Measurements from ENCODE around the gene LRMDA.

Gene LRMDA

DNA sequence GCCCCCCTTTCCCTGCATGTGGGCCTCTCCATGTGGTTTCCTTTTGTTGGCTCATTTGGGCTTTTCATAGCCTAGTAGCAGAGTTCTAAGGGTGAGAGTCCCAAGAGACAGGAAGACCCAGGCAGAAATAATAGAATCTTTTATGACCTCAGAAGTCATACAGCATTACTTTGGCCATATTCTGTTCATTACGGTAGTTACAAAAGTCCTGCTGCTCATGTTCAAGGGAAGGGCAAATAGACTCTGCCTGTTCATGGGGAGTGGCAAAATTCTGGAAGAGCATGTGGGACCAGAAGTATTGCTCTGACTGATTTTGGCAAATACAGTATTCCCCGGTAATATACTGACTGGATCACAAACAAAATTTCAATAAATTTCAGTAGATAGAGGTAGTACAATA, 910.3 kb downstream of the LRMDA start:
- H3K4me3 ChIP-seq (ENCODE audit: low read depth, low read length): no peak overlapping the region
- in situ Hi-C loops (cut with HindIII; ENCODE audit: low sequenced_read_pairs): no loop called here
- no peak for DNase-seq (ENCODE audit: low read depth, low spot score)
- TF ChIP-seq, protein P1, sequence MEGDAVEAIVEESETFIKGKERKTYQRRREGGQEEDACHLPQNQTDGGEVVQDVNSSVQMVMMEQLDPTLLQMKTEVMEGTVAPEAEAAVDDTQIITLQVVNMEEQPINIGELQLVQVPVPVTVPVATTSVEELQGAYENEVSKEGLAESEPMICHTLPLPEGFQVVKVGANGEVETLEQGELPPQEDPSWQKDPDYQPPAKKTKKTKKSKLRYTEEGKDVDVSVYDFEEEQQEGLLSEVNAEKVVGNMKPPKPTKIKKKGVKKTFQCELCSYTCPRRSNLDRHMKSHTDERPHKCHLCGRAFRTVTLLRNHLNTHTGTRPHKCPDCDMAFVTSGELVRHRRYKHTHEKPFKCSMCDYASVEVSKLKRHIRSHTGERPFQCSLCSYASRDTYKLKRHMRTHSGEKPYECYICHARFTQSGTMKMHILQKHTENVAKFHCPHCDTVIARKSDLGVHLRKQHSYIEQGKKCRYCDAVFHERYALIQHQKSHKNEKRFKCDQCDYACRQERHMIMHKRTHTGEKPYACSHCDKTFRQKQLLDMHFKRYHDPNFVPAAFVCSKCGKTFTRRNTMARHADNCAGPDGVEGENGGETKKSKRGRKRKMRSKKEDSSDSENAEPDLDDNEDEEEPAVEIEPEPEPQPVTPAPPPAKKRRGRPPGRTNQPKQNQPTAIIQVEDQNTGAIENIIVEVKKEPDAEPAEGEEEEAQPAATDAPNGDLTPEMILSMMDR (IDR thresholded peaks at IDR 0.05; ENCODE audit: low read depth, low read length): no peak

DNA sequence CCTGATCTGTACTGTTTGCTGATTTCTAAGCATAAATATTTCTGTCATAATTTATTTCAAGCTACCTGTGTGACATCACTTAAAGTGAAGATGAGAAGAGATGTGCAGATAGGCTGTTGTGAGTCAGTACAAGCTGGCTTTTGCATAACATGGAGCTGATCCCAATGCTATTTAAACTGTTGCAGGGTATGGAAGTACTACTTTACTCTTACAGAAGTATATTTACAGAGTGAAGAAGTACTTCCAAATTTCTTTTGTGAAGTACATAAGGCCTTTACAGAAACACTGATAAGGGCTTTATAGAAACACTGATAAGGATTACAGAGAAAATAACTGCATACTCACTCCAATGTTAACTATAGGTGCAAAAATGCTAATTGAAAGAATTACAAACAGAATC, 911.6 kb downstream of the LRMDA start:
- in situ Hi-C loops (cut with HindIII; ENCODE audit: low sequenced_read_pairs): no loop called here
- DNase-seq (ENCODE audit: low read depth, low spot score): no peak
- H3K4me3 ChIP-seq (ENCODE audit: low read depth, low read length): no peak overlapping the region
- TF ChIP-seq, protein P1 (IDR thresholded peaks at IDR 0.05; ENCODE audit: low read depth, low read length): no peak

DNA sequence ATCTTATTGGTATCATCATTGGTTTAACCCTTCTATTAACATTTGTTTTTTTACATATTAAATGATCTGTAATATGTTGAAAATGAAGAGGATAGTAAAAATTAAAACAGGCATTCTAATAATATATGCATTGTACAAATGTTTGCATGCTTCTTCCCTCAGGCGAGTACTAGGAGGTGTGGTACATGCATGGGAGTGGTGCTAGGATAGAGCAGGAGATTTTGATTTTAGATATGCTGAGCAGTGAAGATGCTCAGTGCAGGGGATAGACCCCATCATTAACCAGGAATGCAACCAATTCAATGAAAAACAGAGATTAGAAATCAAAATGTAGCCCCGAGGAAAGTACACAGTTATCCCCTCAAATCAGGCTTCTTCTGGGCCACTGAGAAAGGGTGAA, 916.4 kb downstream of the LRMDA start:
- no peak overlapping the region for H3K4me3 ChIP-seq (ENCODE audit: low read depth, low read length)
- DNase-seq (ENCODE audit: low read depth, low spot score): no peak
- TF ChIP-seq, protein P1 (IDR thresholded peaks at IDR 0.05; ENCODE audit: low read depth, low read length): no peak
- in situ Hi-C loops (cut with HindIII; ENCODE audit: low sequenced_read_pairs): no loop called here

DNA sequence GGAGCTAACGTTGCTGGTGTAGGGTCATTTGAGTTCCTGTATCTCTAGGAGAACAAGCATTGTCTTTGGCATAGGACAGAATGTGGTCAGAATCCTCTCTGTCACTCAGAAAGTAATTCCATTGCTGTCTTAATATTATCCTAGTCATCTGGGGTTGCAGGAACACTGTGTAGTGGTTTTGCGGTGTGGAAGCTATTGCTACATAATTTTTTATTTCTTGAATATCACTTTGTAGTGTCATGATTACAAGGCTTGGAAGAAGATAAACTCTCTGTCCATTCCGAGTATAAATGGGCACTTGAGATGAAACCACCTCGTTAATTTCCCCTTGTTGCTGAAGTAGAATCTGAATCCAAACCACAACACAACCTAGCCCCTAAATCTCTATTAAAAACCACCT, 919.2 kb downstream of the LRMDA start:
- peak; percentile 48 for DNase-seq (ENCODE audit: low read depth, low spot score)
- TF ChIP-seq, protein P1 (IDR thresholded peaks at IDR 0.05; ENCODE audit: low read depth, low read length): no peak

DNA sequence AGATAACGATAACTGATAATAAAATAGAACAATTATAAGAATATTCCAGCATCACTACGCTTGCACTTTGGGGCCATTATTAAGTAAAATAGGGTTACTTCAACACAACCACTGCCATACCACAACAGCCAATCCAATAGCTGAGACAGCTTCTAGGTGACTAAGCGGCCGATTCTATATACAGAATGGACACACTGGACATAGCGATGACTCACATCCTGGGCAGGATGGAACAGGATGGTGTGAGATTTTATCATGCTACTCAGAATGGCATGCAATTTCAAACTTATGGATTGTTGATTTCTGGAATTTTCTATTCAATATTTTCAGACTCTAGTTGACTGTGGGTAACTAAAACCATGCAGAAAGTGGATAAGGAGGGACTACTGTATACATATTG, 920.9 kb downstream of the LRMDA start:
- in situ Hi-C loops (cut with HindIII; ENCODE audit: low sequenced_read_pairs): no loop called here
- DNase-seq (ENCODE audit: low read depth, low spot score): peak; percentile 90
- no peak overlapping the region for H3K4me3 ChIP-seq (ENCODE audit: low read depth, low read length)
- TF ChIP-seq, protein P1 (IDR thresholded peaks at IDR 0.05; ENCODE audit: low read depth, low read length): no peak

More for the DNA sequence above, 919.2 kb downstream of the LRMDA start:
- no peak overlapping the region for H3K4me3 ChIP-seq (ENCODE audit: low read depth, low read length)
- in situ Hi-C loops (cut with HindIII; ENCODE audit: low sequenced_read_pairs): no loop called here

DNA sequence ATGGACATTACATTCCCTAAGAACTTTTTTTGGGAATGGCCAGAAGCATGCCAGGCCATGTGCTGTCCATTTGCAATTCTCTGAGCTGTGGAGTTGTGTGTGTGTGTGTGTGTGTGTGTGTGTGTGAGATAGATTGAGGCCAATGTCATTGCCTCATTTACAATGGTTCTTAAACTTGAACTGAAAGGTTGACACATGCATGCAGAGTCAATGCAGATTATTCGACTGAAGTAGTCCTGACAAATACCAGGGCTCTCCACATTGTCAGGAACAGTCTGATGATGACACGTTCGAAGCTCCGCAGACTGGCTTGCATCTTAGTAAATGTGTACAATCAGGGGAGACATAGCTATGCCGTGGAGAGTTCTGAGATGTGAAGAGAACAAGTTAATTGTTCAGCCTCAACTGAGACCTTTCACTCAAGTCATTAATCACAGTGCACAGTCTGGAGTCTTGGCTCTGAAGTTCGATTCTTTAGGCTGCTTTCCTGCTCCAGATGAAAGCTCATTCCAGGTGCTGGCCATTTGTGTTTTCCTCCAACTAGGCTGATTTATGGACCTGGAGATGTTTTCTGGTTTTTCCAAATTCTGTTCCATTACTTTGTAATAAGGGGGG, 921.9 kb downstream of the LRMDA start:
- in situ Hi-C loops (cut with HindIII; ENCODE audit: low sequenced_read_pairs): no loop called here
- DNase-seq (ENCODE audit: low read depth, low spot score): no peak
- H3K4me3 ChIP-seq (ENCODE audit: low read depth, low read length): no peak overlapping the region
- TF ChIP-seq, protein P1 (IDR thresholded peaks at IDR 0.05; ENCODE audit: low read depth, low read length): no peak

Measured in astrocyte of the spinal cord (primary cell).